Erythroblast (primary cell): Measurements from ENCODE around the gene RBBP6.

Experiments used
- GATA1 ChIP-seq: IDR thresholded peaks from 2 replicates; pipeline ENCODE4 v1.6.1; 2011; ENCODE audit warnings: low read depth, mild to moderate bottlenecking, control low read depth, low read length, moderate library complexity
- POLR2A ChIP-seq: IDR thresholded peaks from 2 replicates; pipeline ENCODE4 v1.6.1; 2011; ENCODE audit warnings: mild to moderate bottlenecking, low read length

GRCh38 chr16:24572069-24572468 lies 32.7 kb downstream of the RBBP6 start:
- TF ChIP-seq POLR2A = no peak
- no peak for TF ChIP-seq GATA1
